Activated effector memory CD4-positive, alpha-beta T cell treated with anti-CD3 and anti-CD28 coated beads, Interleukin-2, amount 50 U/mL, for 16 hours (primary cell): Measurements from ENCODE around the gene MITF.
"Not testable (repeated sequence)": the region's sequence is repeated elsewhere in the genome, so short reads cannot be mapped to it uniquely, and the experiment has no call there.

ENCODE experiments used
- DNase-seq: peaks from one replicate; pipeline ENCODE4 v3.0.0-alpha.2; 2020

MITF gene

GRCh38 chr3:69879051-69879450 lies 139.8 kb downstream of the MITF start:
- no peak for DNase-seq

- DNase-seq, result no peak
Observed at GRCh38 chr3:69880069-69880640, 140.9 kb downstream of the MITF start.

GRCh38 chr3:69881051-69881450 lies 141.8 kb downstream of the MITF start:
- DNase-seq, result no peak

GRCh38 chr3:69881756-69882428 lies 142.6 kb downstream of the MITF start:
- DNase-seq, result no peak

- DNase-seq, result no peak
Observed at GRCh38 chr3:69882560-69882959, 143.3 kb downstream of the MITF start.

- no peak for DNase-seq
Observed at GRCh38 chr3:69888040-69888942, 149.0 kb downstream of the MITF start.

GRCh38 chr3:69888943-69889315 lies 149.7 kb downstream of the MITF start:
- DNase-seq, result no peak

GRCh38 chr3:69890084-69890483 lies 150.8 kb downstream of the MITF start:
- DNase-seq, result no peak

GRCh38 chr3:69890691-69891090 lies 151.4 kb downstream of the MITF start:
- no peak for DNase-seq

GRCh38 chr3:69892706-69893105 lies 153.4 kb downstream of the MITF start:
- DNase-seq, result no peak

GRCh38 chr3:69893274-69893673 lies 154.0 kb downstream of the MITF start:
- DNase-seq, result no peak

- no peak for DNase-seq
Observed at GRCh38 chr3:69896095-69896494, 156.8 kb downstream of the MITF start.

- DNase-seq, result no peak
Observed at GRCh38 chr3:69900331-69900730, 161.1 kb downstream of the MITF start.

- DNase-seq, result no peak
Observed at GRCh38 chr3:69901802-69902201, 162.5 kb downstream of the MITF start.

- DNase-seq, result no peak
Observed at GRCh38 chr3:69902386-69902785, 163.1 kb downstream of the MITF start.

GRCh38 chr3:69906351-69906966 lies 167.2 kb downstream of the MITF start:
- DNase-seq, result no peak

- no peak for DNase-seq
Observed at GRCh38 chr3:69907554-69907953, 168.3 kb downstream of the MITF start.

- not testable (repeated sequence) for DNase-seq
Observed at GRCh38 chr3:69909859-69910258, 170.6 kb downstream of the MITF start.

GRCh38 chr3:69913422-69913821 lies 174.2 kb downstream of the MITF start:
- DNase-seq, result no peak

GRCh38 chr3:69914395-69914794 lies 175.1 kb downstream of the MITF start:
- no peak for DNase-seq

- DNase-seq, result no peak
Observed at GRCh38 chr3:69915726-69916125, 176.5 kb downstream of the MITF start.

- not testable (repeated sequence) for DNase-seq
Observed at GRCh38 chr3:69920009-69920408, 180.7 kb downstream of the MITF start.

- no peak for DNase-seq
Observed at GRCh38 chr3:69921651-69922050, 182.4 kb downstream of the MITF start.
